Psoas muscle (tissue), 8 donors: ENCODE data around the gene PRLR. TPM values are rescaled to one million over a fixed set of nuclear protein-coding genes. Genes with fewer than 3 reads are reported as not detected.

Source experiments
- ATAC-seq, 4 donors: fragments of 200-7000 bp; cut with Tn5 transposase; one replicate each; pipeline ENCODE4 v1.9.1; 2020; ENCODE audit warnings: moderate library complexity in 3 of 4, mild to moderate bottlenecking in 2 of 4
- DNase-seq, 2 donors: peaks; one replicate each; pipeline ENCODE4 v3.0.0-alpha.2; 2020
- H3K27ac ChIP-seq: fragments of 200-600 bp; one replicate; pipeline ENCODE4 v1.8.0; 2022
- H3K27me3 ChIP-seq, 3 donors: fragments of 200-600 bp in 1 of 3; one replicate each; pipeline versions ENCODE4 v1.6.1 to v1.8.0; 2013 to 2022; ENCODE audit warnings: low read length in 2 of 3, mild to moderate bottlenecking in 2 of 3, moderate library complexity in 1 of 3; ENCODE audit not compliant: insufficient read depth in 3 of 3
- H3K36me3 ChIP-seq, 2 donors: fragments of 200-600 bp in 1 of 2; one replicate each; pipeline versions ENCODE4 v1.6.1 to v1.8.0; 2013 to 2022; ENCODE audit warnings: low read depth in 1 of 2, mild to moderate bottlenecking in 1 of 2, moderate library complexity in 1 of 2; ENCODE audit not compliant: insufficient read depth in 1 of 2
- H3K4me1 ChIP-seq: fragments of 200-600 bp; one replicate; pipeline ENCODE4 v1.8.0; 2022
- H3K4me3 ChIP-seq: fragments of 200-600 bp; one replicate; pipeline ENCODE4 v1.8.0; 2022; ENCODE audit warnings: mild to moderate bottlenecking
- H3K9me3 ChIP-seq: fragments of 200-600 bp; one replicate; pipeline ENCODE4 v1.8.0; 2022
- CTCF ChIP-seq: fragments of 200-600 bp; IDR thresholded peaks from one replicate; pipeline ENCODE4 v1.8.0; 2022; ENCODE audit warnings: antibody characterized with exemption
- WGBS, 3 donors: extraction: QIAGEN DNeasy Blood & Tissue Kit; methylation state at CpG; one replicate each; pipeline versions ENCODE4 v1.1.6 to v1.1.7; 2013; 5-methylcytosine and 5-hydroxymethylcytosine counted together
- intact Hi-C, 2 donors: fragments of 100-400 bp; cut with DNase I; formaldehyde crosslinking; loops; one replicate each; pipeline versions ENCODE4 v1.11.0 to v1.14.2; 2022
- polyA plus RNA-seq, 3 donors: library from polyadenylated mRNA; stranded (reverse); fragments of 200-250 nt; gene quantifications; one replicate each; pipeline ENCODE4 v1.2.3, GENCODE V29; 2013
- total RNA-seq, 4 donors: library from RNA; stranded (reverse); fragmentation: NEBNext Ultra II Directional in 2 of 4; extraction: Animal tissue kit (Norgen Biotek cat#: 25700) in 2 of 4; gene quantifications; one replicate each; pipeline versions ENCODE4 v1.2.1 to v1.2.4, GENCODE V29; 2021 to 2023
- donor health status: healthy with polysubstance abuse.
- donor health status: DM: no; HTN: no; CAD: no; lungs with moderate emphysema.
- donor health status: Bipolar disorder and iron deficiency.
- donor health status: healthy.
- donor health status: DM: yes; HTN: yes; CAD: no.
- donor health status: DM: no; HTN: no; CAD: no.
- donor health status: DM: no; HTN: no; CAD: no.
- donor health status: DM: yes; HTN: yes; CAD: no.

The PRLR gene
- total and polyA plus RNA-seq, 7 donors = 0.03 to 0.32 (median 0.09) TPM

DNA sequence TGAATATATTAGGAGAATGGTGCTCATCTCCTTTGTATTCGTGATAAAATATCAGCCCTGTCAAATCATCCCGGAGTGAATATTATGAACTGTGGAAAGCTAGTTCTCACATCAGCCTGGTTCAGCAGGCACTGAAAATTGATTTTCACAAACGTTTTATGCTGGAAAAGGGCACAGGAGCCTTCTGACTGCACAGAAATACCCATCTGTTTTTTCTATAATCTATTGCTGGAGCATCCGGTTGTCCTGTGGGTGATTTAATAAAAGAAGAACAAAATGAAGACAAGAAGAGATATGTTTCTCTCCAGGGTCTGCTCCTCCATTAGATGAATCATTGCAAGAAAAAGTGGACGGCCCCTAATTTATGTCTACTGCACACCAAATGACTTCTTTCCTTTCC is 85.3 kb downstream of the PRLR start:
- DNase-seq (no peak), ATAC-seq (no peak)
- Histone ChIP-seq H3K36me3 (no peaks in the 10 kb centered on the region), H3K27me3 (no peaks in the 10 kb centered on the region), H3K27ac (no peak overlapping the region), H3K4me3 (no peak overlapping the region), H3K4me1 (no peaks in the 10 kb centered on the region), H3K9me3 (no peaks in the 10 kb centered on the region)
- WGBS, 3 donors = 51 to 63% (median 62%) methylated on average over 5 of the region's 5 CpGs
- TF ChIP-seq CTCF = no peak
- intact Hi-C loops = no loop called here

DNA sequence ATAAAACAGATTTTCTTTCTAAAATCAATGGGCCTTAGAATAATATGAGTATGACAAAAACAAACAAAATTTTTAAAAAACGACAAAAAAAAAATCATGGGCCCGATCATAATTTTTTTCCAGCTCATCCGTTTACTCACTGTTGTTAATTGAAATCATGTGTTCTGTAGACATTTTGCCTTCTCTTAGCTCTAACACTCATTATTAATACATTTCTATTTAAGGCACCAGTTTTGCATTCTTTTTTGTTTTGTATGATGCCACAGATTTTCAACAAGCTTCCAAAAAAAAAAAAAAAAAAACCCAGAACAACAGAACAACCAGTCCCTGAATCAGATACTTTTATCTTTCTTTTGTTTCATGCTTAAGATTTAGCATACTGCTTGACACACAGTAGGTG is 86.4 kb downstream of the PRLR start:
- ATAC-seq (no peak), DNase-seq (no peak)
- 85 to 94% (median 93%) methylated on average over 3 of the region's 3 CpGs for WGBS, 3 donors
- intact Hi-C loops = no loop called here
- H3K27me3 ChIP-seq = no peaks in the 10 kb centered on the region
- no peak overlapping the region for H3K27ac ChIP-seq
- TF ChIP-seq CTCF = no peak
- H3K9me3 ChIP-seq = no peaks in the 10 kb centered on the region
- H3K4me3 ChIP-seq = no peak overlapping the region
- no peaks in the 10 kb centered on the region for H3K4me1 ChIP-seq
- no peaks in the 10 kb centered on the region for H3K36me3 ChIP-seq

- intact Hi-C loops = no loop called here
- Histone ChIP-seq H3K27me3 (no peaks in the 10 kb centered on the region), H3K27ac (no peak overlapping the region), H3K4me3 (no peak overlapping the region), H3K9me3 (no peaks in the 10 kb centered on the region), H3K36me3 (no peaks in the 10 kb centered on the region), H3K4me1 (no peaks in the 10 kb centered on the region)
- ATAC-seq (no peak), DNase-seq (no peak)
- TF ChIP-seq CTCF = no peak
- 91 to 94% (median 92%) methylated on average over 4 of the region's 4 CpGs for WGBS, 3 donors
Observed at GRCh38 chr5:35141739-35142138, 88.5 kb downstream of the PRLR start.

GRCh38 chr5:35138232-35138631 is 92.1 kb downstream of the PRLR start:
- H3K4me3 ChIP-seq = no peak overlapping the region
- DNase-seq = no peak
- no peak for ATAC-seq
- H3K36me3 ChIP-seq = no peaks in the 10 kb centered on the region
- H3K4me1 ChIP-seq = no peaks in the 10 kb centered on the region
- no peaks in the 10 kb centered on the region for H3K27me3 ChIP-seq
- WGBS, 3 donors = 50 to 84% (median 63%) methylated on average over 1 of the region's 1 CpG
- no peak overlapping the region for H3K27ac ChIP-seq
- H3K9me3 ChIP-seq = no peaks in the 10 kb centered on the region
- TF ChIP-seq CTCF = no peak
- intact Hi-C loops = no loop called here

GRCh38 chr5:35136386-35136785 is 93.9 kb downstream of the PRLR start:
- WGBS, 3 donors = 68 to 89% (median 73%) methylated on average over 4 of the region's 4 CpGs
- DNase-seq (no peak), ATAC-seq (no peak)
- H3K36me3 ChIP-seq = no peaks in the 10 kb centered on the region
- no peak for TF ChIP-seq CTCF
- no peak overlapping the region for H3K27ac ChIP-seq
- no peaks in the 10 kb centered on the region for H3K9me3 ChIP-seq
- no peaks in the 10 kb centered on the region for H3K4me1 ChIP-seq
- no peak overlapping the region for H3K4me3 ChIP-seq
- no peaks in the 10 kb centered on the region for H3K27me3 ChIP-seq
- intact Hi-C loops = no loop called here
